NCI-H345 treated with DMSO at 0.1 percent for 48 hours (cell line): Measurements from ENCODE around the gene FILIP1L.

Experiments used
- DNase-seq: peaks from one replicate; lab custom pipeline; 2025; ENCODE audit not compliant: unreplicated experiment; lab: John Stamatoyannopoulos, UW

Gene FILIP1L

GRCh38 chr3:100114413-100115030 lies at the start of gene FILIP1L:
Gene FILIP1L (minus strand): TSS chr3:100114501.
- no peak for DNase-seq

- no peak for DNase-seq
These were observed 49.5 kb upstream of the FILIP1L start for GRCh38 chr3:100163787-100164186.

GRCh38 chr3:100160521-100160920 lies 46.2 kb upstream of the FILIP1L start:
- DNase-seq, result no peak

GRCh38 chr3:100159331-100160153 lies 45.2 kb upstream of the FILIP1L start:
- DNase-seq, result no peak

GRCh38 chr3:100158918-100159330 lies 44.6 kb upstream of the FILIP1L start:
- DNase-seq, result no peak

GRCh38 chr3:100157685-100158084 lies 43.4 kb upstream of the FILIP1L start:
- DNase-seq, result no peak

- no peak for DNase-seq
These were observed 41.3 kb upstream of the FILIP1L start for GRCh38 chr3:100155590-100155989.

- DNase-seq, result no peak
These were observed 40.8 kb upstream of the FILIP1L start for GRCh38 chr3:100155128-100155527.

GRCh38 chr3:100154171-100154570 lies 39.9 kb upstream of the FILIP1L start:
- DNase-seq, result no peak

- no peak for DNase-seq
These were observed 36.9 kb upstream of the FILIP1L start for GRCh38 chr3:100151024-100151707.

GRCh38 chr3:100150473-100150872 lies 36.2 kb upstream of the FILIP1L start:
- DNase-seq, result no peak

- DNase-seq, result no peak
These were observed 35.6 kb upstream of the FILIP1L start for GRCh38 chr3:100149713-100150415.

GRCh38 chr3:100149130-100149529 lies 34.8 kb upstream of the FILIP1L start:
- DNase-seq, result no peak

- DNase-seq, result no peak
These were observed 30.1 kb upstream of the FILIP1L start for GRCh38 chr3:100144255-100144866.

GRCh38 chr3:100141586-100141985 lies 27.3 kb upstream of the FILIP1L start:
- no peak for DNase-seq

- no peak for DNase-seq
These were observed 26.7 kb upstream of the FILIP1L start for GRCh38 chr3:100140976-100141375.

GRCh38 chr3:100136921-100137320 lies 22.6 kb upstream of the FILIP1L start:
- DNase-seq, result no peak

GRCh38 chr3:100131241-100131640 lies 16.9 kb upstream of the FILIP1L start:
- no peak for DNase-seq

GRCh38 chr3:100129941-100130340 lies 15.6 kb upstream of the FILIP1L start:
- no peak for DNase-seq

- DNase-seq, result no peak
These were observed 14.3 kb upstream of the FILIP1L start for GRCh38 chr3:100128565-100128964.

- no peak for DNase-seq
These were observed 13.5 kb upstream of the FILIP1L start for GRCh38 chr3:100127792-100128191.
